Measurements from ENCODE around the gene CKM.

- no peak for TF ChIP-seq CTCF (conservative IDR thresholded peaks at IDR 0.05 in 1 of 2, IDR thresholded peaks at IDR 0.05 in 1 of 2; ENCODE audit: low read depth in 1 of 2, low read length in 2 of 2)
- no peak for TF ChIP-seq EZH2 (IDR thresholded peaks at IDR 0.05; ENCODE audit: low read length, missing control alignments)
Measured at GRCh38 chr19:45315304-45315703, 7.4 kb downstream of the CKM start.

Measured in fibroblast of lung (primary cell).